Skeletal muscle cell (primary cell): ENCODE data around the gene ZNF654.
"Not testable (repeated sequence)": the region's sequence is repeated elsewhere in the genome, so short reads cannot be mapped to it uniquely, and the experiment has no call there.

Experiments
- DNase-seq: peaks from one replicate; pipeline ENCODE4 v3.0.0-alpha.2; 2010; ENCODE audit warnings: low read depth
- H3K4me3 ChIP-seq: 2 replicates; pipeline ENCODE4 v1.5.1; 2011; ENCODE audit warnings: low read depth, mild to moderate bottlenecking, control low read depth, low read length, moderate library complexity

ZNF654 gene

GRCh38 chr3:88182165-88182918, 123.3 kb downstream of the ZNF654 start:
- not testable (repeated sequence) for H3K4me3 ChIP-seq, DNase-seq

DNA sequence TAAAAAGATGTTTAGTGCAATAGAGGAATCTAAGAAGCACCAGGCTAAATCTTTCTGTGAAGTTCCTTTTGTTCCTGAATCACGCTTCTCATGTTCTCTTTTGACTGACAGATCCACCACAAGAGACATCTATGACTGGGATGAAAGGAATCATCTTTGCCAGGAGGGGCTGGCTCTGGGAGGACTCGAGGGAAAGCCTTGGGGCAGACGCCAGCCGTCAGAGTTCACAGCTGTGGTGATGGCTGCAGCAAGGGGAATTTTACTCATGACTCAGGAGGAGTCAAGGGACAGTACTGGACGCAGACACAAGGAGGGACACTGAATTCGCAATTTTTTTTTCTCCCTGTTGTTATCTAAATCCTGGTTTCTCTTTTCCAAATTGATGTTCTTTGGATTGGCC, 129.4 kb downstream of the ZNF654 start:
- peak; percentile 66 for DNase-seq
- no peak overlapping the region for H3K4me3 ChIP-seq

DNA sequence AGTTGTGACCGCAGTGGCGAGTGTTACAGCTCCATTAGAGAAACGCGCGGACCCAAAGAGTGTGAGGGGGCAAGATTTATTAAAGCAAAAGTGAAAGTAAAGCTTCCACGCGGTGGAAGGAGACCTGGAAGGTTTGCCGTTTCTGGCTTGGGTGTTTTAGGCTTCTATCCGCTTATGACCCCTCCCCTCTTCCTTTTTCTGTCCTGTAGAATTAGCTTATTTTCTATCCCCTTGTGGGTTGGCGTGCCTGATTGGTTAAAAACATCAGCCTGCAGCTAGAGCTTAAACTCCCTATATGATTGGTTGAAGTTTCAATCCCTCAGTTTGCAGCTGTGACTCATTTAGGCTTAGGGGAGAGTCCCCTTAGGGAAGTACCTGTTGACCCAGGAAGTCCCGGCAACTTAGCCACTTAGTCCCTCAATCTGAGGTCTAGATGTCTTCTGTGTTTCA, 130.3 kb downstream of the ZNF654 start:
- no peak for DNase-seq
- no peak overlapping the region for H3K4me3 ChIP-seq

- H3K4me3 ChIP-seq: no peak overlapping the region
- DNase-seq: no peak
Observed at GRCh38 chr3:88191872-88192409, 132.9 kb downstream of the ZNF654 start.

- H3K4me3 ChIP-seq: no peak overlapping the region
- no peak for DNase-seq
Observed at GRCh38 chr3:88192631-88193030, 133.6 kb downstream of the ZNF654 start.
